Karpas-422 (cell line): ENCODE measurements around the gene TRIP4. TPM values are rescaled to one million over a fixed set of nuclear protein-coding genes. Genes with fewer than 3 reads are reported as not detected.

Experiments
- DNase-seq: peaks from one replicate; pipeline ENCODE4 v3.0.0-alpha.2; 2015
- H2AFZ ChIP-seq: fragments of 200-600 bp; sonication (generic); 2 replicates; pipeline ENCODE4 v1.6.1; 2014; ENCODE audit warnings: antibody characterized with exemption, low read length, mixed read lengths
- H3K27ac ChIP-seq: fragments of 200-600 bp; sonication (generic); 2 replicates; pipeline ENCODE4 v1.5.1; 2014; ENCODE audit warnings: mild to moderate bottlenecking, low read length, moderate library complexity
- H3K27me3 ChIP-seq: fragments of 200-600 bp; sonication (generic); 2 replicates; pipeline ENCODE4 v1.6.1; 2014; ENCODE audit warnings: low read length, mixed read lengths
- H3K36me3 ChIP-seq: fragments of 200-600 bp; sonication (generic); 2 replicates; pipeline ENCODE4 v1.6.1; 2014; ENCODE audit warnings: low read length, mixed read lengths; ENCODE audit not compliant: insufficient read depth
- H3K4me1 ChIP-seq: fragments of 200-600 bp; sonication (generic); 2 replicates; pipeline ENCODE4 v1.6.1; 2014; ENCODE audit warnings: mild to moderate bottlenecking, low read length, mixed read lengths
- H3K4me2 ChIP-seq: fragments of 200-600 bp; sonication (generic); 2 replicates; pipeline ENCODE4 v1.6.1; 2014; ENCODE audit warnings: low read length, low read depth, mild to moderate bottlenecking; ENCODE audit not compliant: poor library complexity, severe bottlenecking
- H3K4me3 ChIP-seq: fragments of 200-600 bp; sonication (generic); 2 replicates; pipeline ENCODE4 v1.5.1; 2014; ENCODE audit warnings: mild to moderate bottlenecking, antibody characterized with exemption, low read length, mixed read lengths
- H3K79me2 ChIP-seq: fragments of 200-600 bp; sonication (generic); 2 replicates; pipeline ENCODE4 v1.6.1; 2014; ENCODE audit warnings: mild to moderate bottlenecking, low read length, mixed read lengths
- H3K9ac ChIP-seq: fragments of 200-600 bp; sonication (generic); 2 replicates; pipeline ENCODE4 v1.6.0; 2014; ENCODE audit warnings: low read length
- H3K9me2 ChIP-seq: fragments of 200-600 bp; sonication (generic), shearing (Covaris generic); replicated peaks from 2 replicates; pipeline ENCODE4 v1.6.0; 2014; ENCODE audit warnings: mild to moderate bottlenecking, low read length, moderate library complexity; ENCODE audit not compliant: insufficient read depth
- H3K9me3 ChIP-seq: fragments of 300-700, 200-600 bp; sonication (generic); 2 replicates; pipeline ENCODE4 v1.6.1; 2014; ENCODE audit warnings: low read length, mixed read lengths
- H4K20me1 ChIP-seq: fragments of 200-600 bp; sonication (generic); 2 replicates; pipeline ENCODE4 v1.6.1; 2014; ENCODE audit warnings: mild to moderate bottlenecking, antibody characterized with exemption, low read length, low read depth; ENCODE audit not compliant: insufficient read depth
- total RNA-seq: library from RNA; depleted of rRNA; stranded (reverse); fragments of >200 nt; shearing (Covaris generic); gene quantifications from 2 replicates; pipeline ENCODE4 v1.2.3, GENCODE V29; 2014; ENCODE audit warnings: low replicate concordance

Gene TRIP4
- total RNA-seq, 1 experiment from 2014 or later: 11.9 TPM

DNA sequence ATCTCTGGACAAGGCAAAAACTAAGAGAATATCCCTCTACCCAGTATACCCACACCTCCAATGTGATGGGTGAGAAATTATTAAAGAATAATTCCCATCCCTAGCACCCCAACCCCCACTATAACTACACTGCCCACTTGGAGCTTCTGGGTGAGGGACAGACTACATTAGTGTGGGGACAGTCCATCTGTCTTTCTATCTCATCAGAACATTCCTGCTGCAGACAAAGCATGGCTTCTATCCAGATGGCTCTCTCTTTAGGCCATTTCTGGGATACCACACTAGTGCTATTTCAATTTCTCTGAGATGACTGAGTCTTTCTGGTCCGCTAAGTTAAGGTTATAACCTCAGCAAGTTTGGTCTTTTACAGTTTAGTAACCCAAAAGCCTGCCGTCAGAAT, 38.3 kb upstream of the TRIP4 start:
- Histone ChIP-seq H4K20me1 (no peaks in the 10 kb centered on the region), H3K9ac (no peak overlapping the region), H3K4me2 (no peak overlapping the region), H3K27me3 (no peaks in the 10 kb centered on the region), H3K9me3 (no peaks in the 10 kb centered on the region), H3K79me2 (peaks cover 95% of the 10 kb centered on the region), H3K27ac (no peak overlapping the region), H3K4me1 (peaks cover 7% of the 10 kb centered on the region), H3K9me2 (no peaks in the 10 kb centered on the region), H3K4me3 (no peak overlapping the region), H2AFZ (no peak overlapping the region), H3K36me3 (peaks cover 14% of the 10 kb centered on the region)
- no peak for DNase-seq

DNA sequence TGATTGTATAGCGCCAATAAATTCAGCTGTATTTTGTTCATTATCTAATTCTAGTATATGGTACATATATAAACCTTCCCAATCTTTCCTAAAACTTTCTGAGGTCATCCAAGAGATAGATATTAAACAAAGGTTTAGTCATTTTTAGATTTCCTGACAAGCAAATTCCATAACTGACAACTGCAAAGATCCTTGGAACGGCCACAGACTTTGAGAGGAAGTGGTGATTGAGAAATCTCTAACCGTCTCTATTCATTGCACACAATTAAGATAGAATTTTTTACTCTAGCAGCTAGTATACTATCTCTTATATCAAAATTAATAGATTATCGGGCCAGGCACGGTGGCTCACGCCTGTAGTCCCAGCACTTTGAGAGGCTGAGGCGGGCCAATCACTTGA, 36.4 kb upstream of the TRIP4 start:
- no peak overlapping the region for H3K9ac ChIP-seq
- no peaks in the 10 kb centered on the region for H3K27me3 ChIP-seq
- H3K79me2 ChIP-seq: peaks cover 94% of the 10 kb centered on the region
- H2AFZ ChIP-seq: no peak overlapping the region
- H3K4me3 ChIP-seq: no peak overlapping the region
- DNase-seq: no peak
- no peaks in the 10 kb centered on the region for H3K9me3 ChIP-seq
- peaks cover 12% of the 10 kb centered on the region for H3K4me1 ChIP-seq
- H3K36me3 ChIP-seq: peaks cover 14% of the 10 kb centered on the region
- H3K9me2 ChIP-seq: no peaks in the 10 kb centered on the region
- no peak overlapping the region for H3K27ac ChIP-seq
- H3K4me2 ChIP-seq: no peak overlapping the region
- H4K20me1 ChIP-seq: no peaks in the 10 kb centered on the region; the same call in 1 of the 2 replicates

DNA sequence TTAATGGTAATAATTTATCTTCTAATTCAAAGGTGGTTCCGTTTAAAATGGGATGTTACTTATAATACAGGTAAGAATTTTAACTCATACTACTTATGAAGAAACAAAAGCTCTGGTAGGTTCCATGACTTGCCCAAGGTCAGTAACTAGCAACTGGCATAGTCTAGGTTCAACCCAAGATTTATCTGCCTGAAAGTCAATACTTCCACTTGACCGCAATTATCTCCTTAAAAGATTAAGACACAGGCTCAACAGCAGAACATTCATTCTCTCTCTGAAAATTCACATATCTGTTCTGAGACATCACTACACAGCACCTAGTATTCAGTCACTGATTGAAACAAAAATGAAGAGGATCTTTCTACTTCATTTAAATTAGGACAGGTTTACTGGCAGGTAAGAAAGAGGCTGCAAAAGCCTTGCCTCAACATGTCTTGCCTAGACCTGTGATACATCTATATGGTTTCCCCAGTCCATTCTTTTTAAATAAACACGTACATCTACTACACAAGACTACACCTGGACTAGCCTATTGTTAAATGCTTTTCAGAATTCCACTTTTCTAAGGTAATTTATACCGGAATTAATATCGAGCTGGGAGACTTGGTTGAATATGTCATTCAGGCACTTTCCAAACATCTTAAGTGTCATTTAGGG, 32.8 kb upstream of the TRIP4 start:
- Histone ChIP-seq H3K4me1 (peaks cover 34% of the 10 kb centered on the region), H3K27ac (peak overlapping the region; percentile 72), H2AFZ (no peak overlapping the region), H4K20me1 (no peaks in the 10 kb centered on the region; the same call in 1 of the 2 replicates), H3K4me2 (peak overlapping the region; percentile 98), H3K9me2 (no peaks in the 10 kb centered on the region), H3K9ac (peak overlapping the region; percentile 96), H3K9me3 (no peaks in the 10 kb centered on the region), H3K27me3 (no peaks in the 10 kb centered on the region), H3K36me3 (no peaks in the 10 kb centered on the region), H3K79me2 (peaks cover 66% of the 10 kb centered on the region), H3K4me3 (peak overlapping the region; percentile 96)
- no peak for DNase-seq

DNA sequence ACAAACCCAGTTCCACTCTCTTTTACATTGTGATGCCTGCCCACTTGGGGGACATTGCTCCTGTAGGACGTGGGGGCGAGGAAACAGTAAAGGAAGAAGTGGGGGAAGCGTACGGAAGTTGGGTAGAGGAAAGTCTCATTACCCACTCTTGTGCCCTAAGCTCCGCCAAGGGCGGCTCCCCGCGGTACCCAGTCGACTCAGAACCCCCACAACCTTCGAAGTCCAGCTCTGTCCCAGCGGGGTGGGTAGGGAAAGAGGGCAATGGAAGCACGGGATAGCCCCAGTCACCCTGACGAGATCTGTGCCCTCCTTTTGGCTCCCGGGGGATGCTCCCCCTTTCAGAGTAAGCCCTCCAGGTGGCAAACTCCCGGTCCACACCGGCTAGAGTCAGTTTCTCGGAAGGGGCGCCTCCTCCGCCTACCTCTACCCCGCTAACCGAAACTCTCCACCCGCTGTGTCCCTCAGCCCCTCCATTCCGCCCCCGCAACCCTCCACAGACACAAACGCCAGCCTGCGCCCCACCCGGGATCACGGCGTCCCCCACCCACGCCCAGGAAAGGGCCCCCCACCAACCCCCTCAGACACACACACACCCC, 32.2 kb upstream of the TRIP4 start:
- Histone ChIP-seq H3K9me2 (no peaks in the 10 kb centered on the region), H3K27me3 (no peaks in the 10 kb centered on the region), H3K4me3 (peak overlapping the region; percentile 96), H4K20me1 (no peaks in the 10 kb centered on the region; the same call in 1 of the 2 replicates), H3K4me2 (peak overlapping the region; percentile 98), H3K79me2 (peaks cover 60% of the 10 kb centered on the region), H2AFZ (peak overlapping the region; percentile 63; the same call in 1 of the 2 replicates), H3K36me3 (no peaks in the 10 kb centered on the region), H3K27ac (peak overlapping the region; percentile 72), H3K9me3 (no peaks in the 10 kb centered on the region), H3K9ac (peak overlapping the region; percentile 96), H3K4me1 (peaks cover 34% of the 10 kb centered on the region)
- peak; percentile 70 for DNase-seq

DNA sequence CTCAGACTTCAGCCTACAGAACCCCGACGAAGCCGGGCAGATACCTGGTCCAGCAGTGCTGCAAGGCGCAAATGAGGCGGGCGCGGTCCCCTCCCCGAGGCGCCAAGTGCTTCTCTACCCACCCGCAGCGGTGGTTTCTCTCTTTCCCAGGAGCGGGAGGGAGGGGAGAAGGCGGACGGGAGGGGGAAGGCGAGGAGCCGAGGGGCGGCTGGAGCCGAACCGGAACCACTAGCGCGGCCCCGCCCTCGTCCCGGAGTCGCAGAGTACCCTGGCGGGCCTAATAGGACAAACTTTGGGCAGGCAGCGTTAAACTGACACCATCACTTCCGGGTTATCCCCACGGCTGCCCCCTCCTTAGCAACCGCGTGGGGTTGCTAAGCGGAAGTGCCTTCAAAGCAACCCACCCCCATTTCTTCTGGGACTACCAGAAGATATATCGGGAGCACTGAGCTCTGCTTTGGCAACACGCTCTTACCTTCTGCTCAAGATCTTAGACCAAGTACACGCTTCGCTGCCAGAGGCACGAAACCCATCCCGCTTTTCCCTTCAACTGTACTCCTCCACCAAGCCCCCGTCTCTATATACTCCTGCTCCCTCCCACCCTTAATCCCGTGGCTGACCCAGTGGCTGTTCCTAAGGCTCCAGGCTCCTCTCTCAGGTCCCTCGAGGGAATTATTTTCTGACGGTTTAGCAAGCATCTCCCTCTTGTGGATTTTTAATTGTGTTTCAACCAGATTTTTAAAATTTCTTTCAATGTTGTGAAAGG, 31.5 kb upstream of the TRIP4 start, which contains the start of gene CSNK1G1:
CSNK1G1 (minus strand) TSS at position 230 of the 766 bp plus-strand sequence. CDS start 55,674 bp downstream, outside the sequence.
- Histone ChIP-seq H3K4me2 (peak within 1 kb of the TSS; percentile 98), H3K9me3 (no peaks in the 10 kb centered on the region), H3K27me3 (no peaks in the 10 kb centered on the region), H3K9me2 (no peaks in the 10 kb centered on the region), H3K4me1 (peaks cover 34% of the 10 kb centered on the region), H3K9ac (peak within 1 kb of the TSS; percentile 96), H3K36me3 (no peaks in the 10 kb centered on the region), H3K79me2 (peaks cover 53% of the 10 kb centered on the region), H4K20me1 (no peaks in the 10 kb centered on the region; the same call in 1 of the 2 replicates), H3K27ac (peak within 1 kb of the TSS; percentile 89), H2AFZ (peak within 1 kb of the TSS; percentile 63), H3K4me3 (peak within 1 kb of the TSS; percentile 96)
- DNase-seq: peak; percentile 98

DNA sequence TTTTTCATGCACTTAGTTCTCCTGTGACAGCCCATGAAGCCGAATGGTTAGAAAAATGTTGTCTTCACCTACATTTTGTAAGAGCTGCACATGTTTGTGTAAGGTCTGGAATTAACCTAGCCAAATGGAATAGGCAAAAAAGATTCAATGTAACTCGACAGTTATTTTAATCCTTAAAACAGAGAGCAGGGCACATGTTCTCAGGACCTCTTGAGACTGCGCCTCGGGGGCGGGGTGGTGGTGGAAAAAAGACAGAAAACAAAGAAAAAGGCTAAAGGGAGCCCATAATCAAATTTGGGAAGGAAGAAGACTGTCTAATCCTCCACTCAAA, 31.0 kb upstream of the TRIP4 start:
- H3K4me3 ChIP-seq: peak overlapping the region; percentile 96
- DNase-seq: no peak
- peak overlapping the region; percentile 73 for H3K9ac ChIP-seq
- peaks cover 34% of the 10 kb centered on the region for H3K4me1 ChIP-seq
- H3K4me2 ChIP-seq: peak overlapping the region; percentile 98
- no peaks in the 10 kb centered on the region for H3K27me3 ChIP-seq
- peak overlapping the region; percentile 49; the same call in 1 of the 2 replicates for H2AFZ ChIP-seq
- H3K9me3 ChIP-seq: no peaks in the 10 kb centered on the region
- peak overlapping the region; percentile 89 for H3K27ac ChIP-seq
- peaks cover 48% of the 10 kb centered on the region for H3K79me2 ChIP-seq
- no peaks in the 10 kb centered on the region for H3K36me3 ChIP-seq
- H4K20me1 ChIP-seq: no peaks in the 10 kb centered on the region; the same call in 1 of the 2 replicates
- no peaks in the 10 kb centered on the region for H3K9me2 ChIP-seq

DNA sequence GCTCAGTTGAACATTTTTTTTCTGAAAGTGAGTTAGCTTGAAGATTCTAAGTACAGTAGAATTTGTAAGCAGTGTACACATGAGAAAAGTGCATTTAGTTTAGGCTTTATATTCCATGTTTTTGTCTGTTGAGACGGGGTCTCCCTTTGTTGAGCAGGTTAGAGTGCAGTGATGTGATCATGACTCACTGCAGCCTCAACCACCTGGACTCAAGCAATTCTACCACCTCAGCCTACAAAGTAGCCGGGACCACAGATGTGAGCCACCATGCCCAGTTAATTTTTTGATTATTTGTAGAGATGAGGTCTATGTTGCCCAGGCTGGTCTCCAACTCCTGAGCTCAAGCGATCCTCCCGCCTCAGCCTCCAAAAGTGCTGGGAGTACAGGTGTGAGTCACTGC, 26.4 kb upstream of the TRIP4 start:
- Histone ChIP-seq H3K36me3 (peaks cover 17% of the 10 kb centered on the region), H3K9me3 (no peaks in the 10 kb centered on the region), H3K9me2 (no peaks in the 10 kb centered on the region), H4K20me1 (no peaks in the 10 kb centered on the region), H3K9ac (no peak overlapping the region), H3K4me1 (peaks cover 22% of the 10 kb centered on the region), H3K27ac (no peak overlapping the region), H3K27me3 (no peaks in the 10 kb centered on the region), H3K4me2 (no peak overlapping the region), H3K4me3 (no peak overlapping the region), H3K79me2 (peaks cover 5% of the 10 kb centered on the region; the same call in 1 of the 2 replicates), H2AFZ (no peak overlapping the region)
- no peak for DNase-seq

DNA sequence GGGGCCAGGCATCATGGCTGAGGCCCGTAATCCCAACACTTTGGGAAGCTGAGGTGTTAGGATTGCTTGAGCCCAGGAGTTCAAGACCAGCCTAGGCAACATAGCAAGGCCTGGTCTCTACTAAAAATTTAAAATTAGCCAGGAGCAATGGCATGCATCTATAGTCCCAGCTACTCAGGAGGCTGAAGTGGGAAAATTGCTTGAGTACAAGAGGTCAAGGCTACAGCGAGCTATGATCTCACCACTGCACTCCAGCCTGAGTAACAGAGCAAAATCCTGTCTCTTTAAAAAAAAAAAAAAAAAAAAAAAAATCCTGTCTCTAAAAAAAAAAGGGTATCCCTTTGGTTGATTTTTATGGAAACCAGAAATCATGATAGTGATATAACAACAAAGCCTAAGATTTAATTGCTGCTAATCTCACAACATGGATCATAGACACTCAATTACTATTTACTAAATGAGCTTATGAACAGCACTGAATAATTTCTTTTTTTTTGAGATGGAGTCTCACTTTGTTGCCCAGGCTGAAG, 18.5 kb upstream of the TRIP4 start:
- peaks cover 26% of the 10 kb centered on the region; the same call in 1 of the 2 replicates for H3K79me2 ChIP-seq
- peaks cover 16% of the 10 kb centered on the region; the same call in 1 of the 2 replicates for H3K36me3 ChIP-seq
- no peaks in the 10 kb centered on the region for H4K20me1 ChIP-seq
- H3K27ac ChIP-seq: peak overlapping the region; percentile 60; the same call in 1 of the 2 replicates
- no peaks in the 10 kb centered on the region for H3K9me3 ChIP-seq
- DNase-seq: no peak
- no peaks in the 10 kb centered on the region for H3K9me2 ChIP-seq
- H2AFZ ChIP-seq: no peak overlapping the region
- peak overlapping the region; percentile 27 for H3K4me2 ChIP-seq
- no peak overlapping the region for H3K4me3 ChIP-seq
- H3K9ac ChIP-seq: no peak overlapping the region
- H3K27me3 ChIP-seq: no peaks in the 10 kb centered on the region
- peaks cover 25% of the 10 kb centered on the region for H3K4me1 ChIP-seq
